ENCODE data around the gene CFAP141.
"Not testable (repeated sequence)": the region's sequence is repeated elsewhere in the genome, so short reads cannot be mapped to it uniquely, and the experiment has no call there.

Gene CFAP141

GRCh38 chr1:154206196-154206595 lies at the start of gene CFAP141:
Gene CFAP141 (minus strand): TSS chr1:154206333. CDS start chr1:154206307, 26 bp downstream.
- Histone ChIP-seq H3K36me3 (ENCODE audit: control insufficient read depth, insufficient read depth, low read length) (peaks cover 12% of the 10 kb centered on the region), H3K4me3 (ENCODE audit: low read length) (no peak within 1 kb of the TSS), H3K4me1 (ENCODE audit: control insufficient read depth, insufficient read depth, low read length) (no peaks in the 10 kb centered on the region)

GRCh38 chr1:154253671-154254070 lies 47.5 kb upstream of the CFAP141 start:
- Histone ChIP-seq H3K27me3 (ENCODE audit: control insufficient read depth, insufficient read depth, low read length) (no peaks in the 10 kb centered on the region), H3K4me3 (ENCODE audit: low read length) (no peak overlapping the region), H3K9ac (ENCODE audit: low read length) (no peak overlapping the region), H3K4me1 (ENCODE audit: control insufficient read depth, insufficient read depth, low read length) (no peaks in the 10 kb centered on the region), H3K27ac (ENCODE audit: low read depth, low read length) (no peak overlapping the region), H3K36me3 (ENCODE audit: control insufficient read depth, insufficient read depth, low read length) (peaks cover 54% of the 10 kb centered on the region)

More at GRCh38 chr1:154206196-154206595, at the start of gene CFAP141:
- Histone ChIP-seq H3K9ac (ENCODE audit: low read length) (no peak within 1 kb of the TSS), H3K27me3 (ENCODE audit: control insufficient read depth, insufficient read depth, low read length) (no peaks in the 10 kb centered on the region), H3K27ac (ENCODE audit: low read depth, low read length) (no peak within 1 kb of the TSS)

- H3K36me3 ChIP-seq (ENCODE audit: control insufficient read depth, insufficient read depth, low read length), result peaks cover 48% of the 10 kb centered on the region
- H3K4me1 ChIP-seq (ENCODE audit: control insufficient read depth, insufficient read depth, low read length), result no peaks in the 10 kb centered on the region
- H3K27ac ChIP-seq (ENCODE audit: low read depth, low read length), result no peak overlapping the region
- no peak overlapping the region for H3K4me3 ChIP-seq (ENCODE audit: low read length)
- no peak overlapping the region for H3K9ac ChIP-seq (ENCODE audit: low read length)
- H3K27me3 ChIP-seq (ENCODE audit: control insufficient read depth, insufficient read depth, low read length), result no peaks in the 10 kb centered on the region
These were observed 35.7 kb upstream of the CFAP141 start for GRCh38 chr1:154241703-154242351.

GRCh38 chr1:154240294-154240833 lies 34.2 kb upstream of the CFAP141 start:
- Histone ChIP-seq H3K4me1 (ENCODE audit: control insufficient read depth, insufficient read depth, low read length) (no peaks in the 10 kb centered on the region), H3K4me3 (ENCODE audit: low read length) (no peak overlapping the region), H3K27me3 (ENCODE audit: control insufficient read depth, insufficient read depth, low read length) (no peaks in the 10 kb centered on the region), H3K27ac (ENCODE audit: low read depth, low read length) (no peak overlapping the region), H3K36me3 (ENCODE audit: control insufficient read depth, insufficient read depth, low read length) (peaks cover 54% of the 10 kb centered on the region), H3K9ac (ENCODE audit: low read length) (no peak overlapping the region)

GRCh38 chr1:154239491-154239890 lies 33.4 kb upstream of the CFAP141 start:
- no peaks in the 10 kb centered on the region for H3K27me3 ChIP-seq (ENCODE audit: control insufficient read depth, insufficient read depth, low read length)
- no peaks in the 10 kb centered on the region for H3K4me1 ChIP-seq (ENCODE audit: control insufficient read depth, insufficient read depth, low read length)
- no peak overlapping the region for H3K9ac ChIP-seq (ENCODE audit: low read length)
- H3K4me3 ChIP-seq (ENCODE audit: low read length), result no peak overlapping the region
- H3K36me3 ChIP-seq (ENCODE audit: control insufficient read depth, insufficient read depth, low read length), result peaks cover 55% of the 10 kb centered on the region
- H3K27ac ChIP-seq (ENCODE audit: low read depth, low read length), result no peak overlapping the region

- Histone ChIP-seq H3K9ac (ENCODE audit: low read length) (no peak overlapping the region), H3K4me3 (ENCODE audit: low read length) (no peak overlapping the region), H3K36me3 (ENCODE audit: control insufficient read depth, insufficient read depth, low read length) (peaks cover 48% of the 10 kb centered on the region), H3K4me1 (ENCODE audit: control insufficient read depth, insufficient read depth, low read length) (no peaks in the 10 kb centered on the region), H3K27ac (ENCODE audit: low read depth, low read length) (no peak overlapping the region), H3K27me3 (ENCODE audit: control insufficient read depth, insufficient read depth, low read length) (no peaks in the 10 kb centered on the region)
These were observed 31.9 kb upstream of the CFAP141 start for GRCh38 chr1:154237880-154238506.

GRCh38 chr1:154237435-154237834 lies 31.3 kb upstream of the CFAP141 start:
- H3K27me3 ChIP-seq (ENCODE audit: control insufficient read depth, insufficient read depth, low read length), result no peaks in the 10 kb centered on the region
- no peak overlapping the region for H3K4me3 ChIP-seq (ENCODE audit: low read length)
- H3K4me1 ChIP-seq (ENCODE audit: control insufficient read depth, insufficient read depth, low read length), result no peaks in the 10 kb centered on the region
- H3K9ac ChIP-seq (ENCODE audit: low read length), result no peak overlapping the region
- H3K36me3 ChIP-seq (ENCODE audit: control insufficient read depth, insufficient read depth, low read length), result peaks cover 43% of the 10 kb centered on the region
- no peak overlapping the region for H3K27ac ChIP-seq (ENCODE audit: low read depth, low read length)

GRCh38 chr1:154236855-154237254 lies 30.7 kb upstream of the CFAP141 start:
- H3K9ac ChIP-seq (ENCODE audit: low read length), result no peak overlapping the region
- H3K4me3 ChIP-seq (ENCODE audit: low read length), result no peak overlapping the region
- H3K27me3 ChIP-seq (ENCODE audit: control insufficient read depth, insufficient read depth, low read length), result no peaks in the 10 kb centered on the region
- H3K4me1 ChIP-seq (ENCODE audit: control insufficient read depth, insufficient read depth, low read length), result no peaks in the 10 kb centered on the region
- no peak overlapping the region for H3K27ac ChIP-seq (ENCODE audit: low read depth, low read length)
- H3K36me3 ChIP-seq (ENCODE audit: control insufficient read depth, insufficient read depth, low read length), result peaks cover 39% of the 10 kb centered on the region

GRCh38 chr1:154233127-154233526 lies 27.0 kb upstream of the CFAP141 start:
- H3K4me3 ChIP-seq (ENCODE audit: low read length); H3K4me1 ChIP-seq (ENCODE audit: control insufficient read depth, insufficient read depth, low read length); H3K27me3 ChIP-seq (ENCODE audit: control insufficient read depth, insufficient read depth, low read length); H3K9ac ChIP-seq (ENCODE audit: low read length); H3K27ac ChIP-seq (ENCODE audit: low read depth, low read length): not testable (repeated sequence)
- peaks cover 42% of the 10 kb centered on the region for H3K36me3 ChIP-seq (ENCODE audit: control insufficient read depth, insufficient read depth, low read length)

GRCh38 chr1:154231112-154231511 lies 25.0 kb upstream of the CFAP141 start:
- not testable (repeated sequence) for H3K4me1 ChIP-seq (ENCODE audit: control insufficient read depth, insufficient read depth, low read length); H3K9ac ChIP-seq (ENCODE audit: low read length); H3K27ac ChIP-seq (ENCODE audit: low read depth, low read length); H3K27me3 ChIP-seq (ENCODE audit: control insufficient read depth, insufficient read depth, low read length); H3K4me3 ChIP-seq (ENCODE audit: low read length)
- peaks cover 33% of the 10 kb centered on the region for H3K36me3 ChIP-seq (ENCODE audit: control insufficient read depth, insufficient read depth, low read length)

GRCh38 chr1:154225370-154225769 lies 19.2 kb upstream of the CFAP141 start:
- Histone ChIP-seq H3K36me3 (ENCODE audit: control insufficient read depth, insufficient read depth, low read length) (peaks cover 20% of the 10 kb centered on the region), H3K9ac (ENCODE audit: low read length) (no peak overlapping the region), H3K4me3 (ENCODE audit: low read length) (no peak overlapping the region), H3K27ac (ENCODE audit: low read depth, low read length) (no peak overlapping the region), H3K4me1 (ENCODE audit: control insufficient read depth, insufficient read depth, low read length) (peaks cover 9% of the 10 kb centered on the region), H3K27me3 (ENCODE audit: control insufficient read depth, insufficient read depth, low read length) (no peaks in the 10 kb centered on the region)

GRCh38 chr1:154223621-154224020 lies 17.5 kb upstream of the CFAP141 start:
- Histone ChIP-seq H3K27me3 (ENCODE audit: control insufficient read depth, insufficient read depth, low read length) (no peaks in the 10 kb centered on the region), H3K9ac (ENCODE audit: low read length) (no peak overlapping the region), H3K27ac (ENCODE audit: low read depth, low read length) (no peak overlapping the region), H3K4me3 (ENCODE audit: low read length) (no peak overlapping the region), H3K36me3 (ENCODE audit: control insufficient read depth, insufficient read depth, low read length) (peaks cover 14% of the 10 kb centered on the region), H3K4me1 (ENCODE audit: control insufficient read depth, insufficient read depth, low read length) (peaks cover 20% of the 10 kb centered on the region)

- H3K27ac ChIP-seq (ENCODE audit: low read depth, low read length), result no peak overlapping the region
- H3K36me3 ChIP-seq (ENCODE audit: control insufficient read depth, insufficient read depth, low read length), result peaks cover 11% of the 10 kb centered on the region
- H3K4me1 ChIP-seq (ENCODE audit: control insufficient read depth, insufficient read depth, low read length), result peaks cover 23% of the 10 kb centered on the region
- no peak overlapping the region for H3K9ac ChIP-seq (ENCODE audit: low read length)
- H3K4me3 ChIP-seq (ENCODE audit: low read length), result no peak overlapping the region
- H3K27me3 ChIP-seq (ENCODE audit: control insufficient read depth, insufficient read depth, low read length), result no peaks in the 10 kb centered on the region
These were observed 16.8 kb upstream of the CFAP141 start for GRCh38 chr1:154222918-154223317.

All from rectal smooth muscle tissue (tissue), 1 donor.